Effector memory CD4-positive, alpha-beta T cell (primary cell): ENCODE data around the gene EVPL.
A peak's percentile ranks its signal among the peaks of the same experiment; 100 is the strongest.
"Not testable (repeated sequence)": the region's sequence is repeated elsewhere in the genome, so short reads cannot be mapped to it uniquely, and the experiment has no call there.

Experiments used
- DNase-seq, 3 donors: peaks; one replicate each; pipeline ENCODE4 v3.0.0-alpha.2; 2020
- H3K27ac ChIP-seq: 2 replicates; pipeline ENCODE4 v1.7.0; 2013; ENCODE audit warnings: mild to moderate bottlenecking, low read length, moderate library complexity; ENCODE audit not compliant: insufficient read depth, poor library complexity, severe bottlenecking
- H3K27me3 ChIP-seq: replicated peaks from 2 replicates; pipeline ENCODE4 v1.7.0; 2013; ENCODE audit warnings: mild to moderate bottlenecking, low read length; ENCODE audit not compliant: insufficient read depth, control insufficient read depth, poor library complexity, severe bottlenecking
- H3K36me3 ChIP-seq: 2 replicates; pipeline ENCODE4 v1.7.0; 2013; ENCODE audit warnings: mild to moderate bottlenecking, low read length, moderate library complexity; ENCODE audit not compliant: control insufficient read depth, insufficient read depth
- H3K4me1 ChIP-seq: 2 replicates; pipeline ENCODE4 v1.7.0; 2013; ENCODE audit warnings: low read length, mild to moderate bottlenecking; ENCODE audit not compliant: control insufficient read depth, insufficient read depth, poor library complexity, severe bottlenecking
- H3K4me3 ChIP-seq: 2 replicates; pipeline ENCODE4 v1.7.0; 2013; ENCODE audit warnings: low read length, low read depth, mild to moderate bottlenecking; ENCODE audit not compliant: insufficient read depth, poor library complexity, severe bottlenecking
- H3K9me3 ChIP-seq: 2 replicates; pipeline ENCODE4 v1.7.0; 2013; ENCODE audit warnings: mild to moderate bottlenecking, low read length, moderate library complexity; ENCODE audit not compliant: control insufficient read depth

EVPL gene

DNA sequence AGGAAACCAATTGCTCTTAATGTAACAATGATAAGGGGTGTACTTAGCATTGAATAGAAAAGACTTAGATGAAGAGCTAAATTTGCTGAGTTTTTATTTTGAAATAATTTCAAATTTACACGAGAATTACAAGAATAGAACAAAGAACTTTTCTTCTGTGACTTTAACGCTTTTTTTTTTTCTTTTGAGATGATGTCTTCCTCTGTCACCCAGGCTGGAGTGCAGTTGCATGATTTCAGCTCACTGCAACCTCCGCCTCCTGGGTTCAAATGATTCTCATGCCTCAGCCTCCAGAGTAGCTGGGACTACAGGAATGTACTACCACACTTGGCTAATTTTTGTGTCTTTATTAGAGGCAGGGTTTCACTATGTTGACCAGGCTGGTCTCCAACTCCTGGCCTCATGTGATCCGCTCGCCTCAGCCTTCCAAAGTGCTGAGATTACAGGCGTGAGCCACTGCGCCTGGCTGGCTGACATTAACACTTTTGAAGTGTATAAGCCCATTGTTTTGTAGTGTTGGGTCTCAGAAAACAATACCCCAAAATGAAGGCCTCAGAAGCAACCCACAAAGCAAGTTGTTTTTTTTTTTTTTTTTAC, 46.0 kb downstream of the EVPL start:
- Histone ChIP-seq H3K36me3 (no peaks in the 10 kb centered on the region), H3K4me3 (no peak overlapping the region), H3K27ac (no peak overlapping the region), H3K27me3 (no peaks in the 10 kb centered on the region), H3K9me3 (no peaks in the 10 kb centered on the region), H3K4me1 (peaks cover 11% of the 10 kb centered on the region)
- no peak for DNase-seq

DNA sequence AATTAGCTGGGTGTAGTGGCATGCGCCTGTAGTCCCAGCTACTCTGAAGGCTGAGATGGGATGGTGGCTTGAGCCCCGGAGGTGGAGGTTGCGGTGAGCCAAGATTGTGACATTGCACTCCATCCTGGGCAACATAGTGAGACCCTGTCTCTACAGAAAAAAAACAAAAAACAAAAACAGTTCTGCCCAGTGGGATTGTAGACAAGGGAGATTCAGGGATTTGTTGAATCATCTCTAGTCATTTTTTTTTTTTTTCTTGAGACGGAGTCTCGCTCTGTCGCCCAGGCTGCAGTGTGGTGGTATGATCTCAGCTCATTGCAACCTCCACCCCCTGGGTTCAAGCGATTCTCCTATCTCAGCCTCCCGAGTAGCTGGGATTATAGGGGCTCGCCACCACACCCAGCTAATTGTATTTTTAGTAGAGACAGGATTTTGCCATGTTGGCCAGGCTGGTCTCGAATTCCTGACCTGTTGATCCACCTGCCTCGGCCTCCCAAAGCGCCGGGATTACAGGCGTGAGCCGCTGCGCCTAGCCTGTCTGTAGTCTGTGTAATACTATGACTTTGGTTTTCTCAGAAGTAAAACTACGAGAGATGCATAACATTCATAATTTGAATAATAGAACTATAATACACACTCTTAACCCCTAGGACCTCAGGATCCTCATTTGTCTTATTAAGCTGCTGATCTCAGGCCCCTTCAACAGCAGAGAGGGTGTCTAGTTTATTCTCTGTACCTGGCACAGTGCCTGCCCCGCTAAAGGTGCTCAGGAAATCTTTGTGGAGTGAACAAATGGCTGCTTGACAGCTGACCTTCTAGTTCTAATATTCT, 46.7 kb downstream of the EVPL start:
- Histone ChIP-seq H3K27me3 (no peaks in the 10 kb centered on the region), H3K36me3 (no peaks in the 10 kb centered on the region), H3K9me3 (no peaks in the 10 kb centered on the region), H3K4me1 (peaks cover 11% of the 10 kb centered on the region), H3K4me3 (peak overlapping the region; percentile 82), H3K27ac (peak overlapping the region; percentile 89)
- no peak for DNase-seq

GRCh38 chr17:75979705-75980187, 47.4 kb downstream of the EVPL start:
- Histone ChIP-seq H3K4me3 (peak overlapping the region; percentile 82), H3K4me1 (peaks cover 11% of the 10 kb centered on the region), H3K27me3 (no peaks in the 10 kb centered on the region), H3K27ac (peak overlapping the region; percentile 89), H3K9me3 (no peaks in the 10 kb centered on the region), H3K36me3 (no peaks in the 10 kb centered on the region)
- DNase-seq: no peak

DNA sequence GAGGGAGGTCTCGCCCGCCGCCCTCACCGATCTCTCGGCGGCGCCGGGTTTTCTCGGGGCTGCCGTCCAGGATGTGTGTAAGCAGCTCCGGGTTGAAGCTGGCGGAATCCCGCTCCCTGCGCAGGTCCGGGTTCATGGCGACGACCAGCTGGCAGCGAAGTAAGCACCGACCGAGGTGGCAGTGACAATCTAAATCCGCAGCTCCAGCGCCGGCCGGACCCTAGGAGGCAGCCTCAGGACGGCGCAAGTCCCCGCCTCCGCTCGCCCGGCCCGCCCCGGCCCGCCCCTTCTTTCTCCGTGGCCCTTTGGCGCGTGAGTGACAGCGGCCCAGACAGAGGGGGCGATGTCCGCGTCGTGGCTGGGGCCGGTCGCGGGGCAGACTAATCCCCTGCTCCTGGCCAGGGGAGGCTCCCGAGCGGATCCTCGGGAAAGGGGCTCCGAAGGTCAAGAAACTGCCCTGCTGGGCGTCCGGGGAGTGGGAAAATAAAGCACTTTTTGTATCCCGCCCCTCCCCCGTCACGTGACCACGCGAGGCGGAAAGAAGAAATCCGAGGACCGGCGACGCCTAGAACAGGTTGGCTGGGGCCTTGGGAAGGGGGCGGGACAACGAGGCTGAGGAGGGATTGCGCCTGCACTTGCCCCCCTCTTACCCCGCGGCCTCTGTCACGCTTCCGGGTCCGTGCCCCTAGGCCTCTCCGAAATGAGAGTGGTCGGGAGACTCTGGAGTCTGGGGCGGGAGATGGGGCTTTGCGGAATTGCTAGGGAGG, 48.0 kb downstream of the EVPL start, which contains the start of the genes ACOX1 and TEN1:
Gene ACOX1, minus strand, starts transcription at position 229 of the 767 bp plus-strand sequence. Its CDS starts 93 bp downstream, at position 136.
Gene TEN1, plus strand, starts transcription at position 303 of the 767 bp plus-strand sequence. CDS start 6,953 bp downstream, outside the sequence.
- peak within 1 kb of the TSS; percentile 82 for H3K4me3 ChIP-seq
- H3K27me3 ChIP-seq: no peaks in the 10 kb centered on the region
- H3K4me1 ChIP-seq: peaks cover 11% of the 10 kb centered on the region
- H3K9me3 ChIP-seq: no peaks in the 10 kb centered on the region
- peak; percentile 85 to 93 (median 92) for DNase-seq
- H3K36me3 ChIP-seq: no peaks in the 10 kb centered on the region
- H3K27ac ChIP-seq: peak within 1 kb of the TSS; percentile 89

- peaks cover 11% of the 10 kb centered on the region for H3K4me1 ChIP-seq
- no peak for DNase-seq
- H3K36me3 ChIP-seq: no peaks in the 10 kb centered on the region
- H3K27ac ChIP-seq: no peak overlapping the region
- no peaks in the 10 kb centered on the region for H3K9me3 ChIP-seq
- H3K4me3 ChIP-seq: no peak overlapping the region
- H3K27me3 ChIP-seq: no peaks in the 10 kb centered on the region
These were observed 50.8 kb downstream of the EVPL start for GRCh38 chr17:75976175-75976848.

- no peak overlapping the region for H3K27ac ChIP-seq
- DNase-seq: no peak
- no peaks in the 10 kb centered on the region for H3K36me3 ChIP-seq
- H3K4me3 ChIP-seq: no peak overlapping the region
- H3K4me1 ChIP-seq: peaks cover 11% of the 10 kb centered on the region
- no peaks in the 10 kb centered on the region for H3K9me3 ChIP-seq
- no peaks in the 10 kb centered on the region for H3K27me3 ChIP-seq
These were observed 51.3 kb downstream of the EVPL start for GRCh38 chr17:75975757-75976174.

DNA sequence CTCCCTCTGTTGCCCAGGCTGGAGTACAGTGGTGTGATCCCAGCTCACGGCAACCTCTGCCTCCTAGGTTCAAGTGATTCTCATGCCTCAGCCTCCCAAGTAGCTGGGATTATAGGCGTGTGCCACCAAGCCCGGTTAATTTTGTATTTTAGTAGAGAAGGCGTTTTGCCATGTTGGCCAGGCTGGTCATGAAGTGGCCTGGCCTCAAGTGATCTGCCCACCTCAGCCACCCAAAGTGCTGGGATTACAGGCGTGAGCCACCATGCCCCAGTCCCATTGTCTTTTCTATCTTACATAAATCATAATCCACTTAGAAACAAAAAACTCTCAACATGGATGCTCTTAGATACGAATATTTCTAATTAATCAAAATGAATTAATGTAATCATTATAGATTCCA, 51.9 kb downstream of the EVPL start:
- not testable (repeated sequence) for DNase-seq, H3K36me3 ChIP-seq

GRCh38 chr17:75970626-75971025, 56.5 kb downstream of the EVPL start:
- H3K27ac ChIP-seq: no peak overlapping the region
- no peaks in the 10 kb centered on the region for H3K27me3 ChIP-seq
- no peak overlapping the region for H3K4me3 ChIP-seq
- no peaks in the 10 kb centered on the region for H3K36me3 ChIP-seq
- no peaks in the 10 kb centered on the region for H3K4me1 ChIP-seq
- no peaks in the 10 kb centered on the region for H3K9me3 ChIP-seq
- DNase-seq: no peak

More for the DNA sequence above, 51.9 kb downstream of the EVPL start:
- not testable (repeated sequence) for H3K4me3 ChIP-seq, H3K9me3 ChIP-seq, H3K27ac ChIP-seq, H3K27me3 ChIP-seq
- peaks cover 11% of the 10 kb centered on the region for H3K4me1 ChIP-seq

GRCh38 chr17:75970011-75970523, 57.0 kb downstream of the EVPL start:
- H3K9me3 ChIP-seq: no peaks in the 10 kb centered on the region
- H3K27me3 ChIP-seq: no peaks in the 10 kb centered on the region
- H3K36me3 ChIP-seq: no peaks in the 10 kb centered on the region
- DNase-seq: no peak
- no peak overlapping the region for H3K4me3 ChIP-seq
- H3K27ac ChIP-seq: no peak overlapping the region
- no peaks in the 10 kb centered on the region for H3K4me1 ChIP-seq
